Spinal cord (tissue), 10 donors: ENCODE results near the gene ZCCHC14. TPM values are rescaled to one million over a fixed set of nuclear protein-coding genes. Genes with fewer than 3 reads are reported as not detected.

Source experiments
- DNase-seq, 6 donors: peaks; one replicate each; pipeline versions ENCODE4 v3.0.0 to v3.0.0-alpha.2; 2013 to 2015; ENCODE audit warnings: low spot score in 6 of 6, low read depth in 4 of 6
- H3K27ac ChIP-seq: one replicate; pipeline ENCODE4 v1.5.1; 2013; ENCODE audit warnings: low read depth, low read length, control low read depth
- H3K27me3 ChIP-seq: one replicate; pipeline ENCODE4 v1.6.1; 2013; ENCODE audit warnings: low read length; ENCODE audit not compliant: control insufficient read depth, insufficient read depth
- H3K36me3 ChIP-seq: one replicate; pipeline ENCODE4 v1.6.1; 2013; ENCODE audit warnings: low read length; ENCODE audit not compliant: control insufficient read depth, insufficient read depth
- H3K4me1 ChIP-seq: one replicate; pipeline ENCODE4 v1.6.1; 2013; ENCODE audit warnings: low read length; ENCODE audit not compliant: control insufficient read depth, insufficient read depth
- H3K4me3 ChIP-seq: one replicate; pipeline ENCODE4 v1.5.1; 2013; ENCODE audit warnings: low read depth, low read length, control low read depth
- H3K9me3 ChIP-seq: one replicate; pipeline ENCODE4 v1.6.1; 2013; ENCODE audit warnings: low read length; ENCODE audit not compliant: control insufficient read depth, insufficient read depth
- WGBS: methylation state at CpG from one replicate; pipeline ENCODE4 v1.1.5; 2013; ENCODE audit warnings: missing lambda C conversion rate; ENCODE audit not compliant: insufficient coverage; 5-methylcytosine and 5-hydroxymethylcytosine counted together
- polyA plus RNA-seq, 2 donors: library from polyadenylated mRNA; unstranded; fragments of 120-200 nt; gene quantifications; one replicate each; pipeline ENCODE4 v1.2.1, GENCODE V29; 2013; ENCODE audit not compliant: insufficient read length in 2 of 2
- total RNA-seq, 2 donors: library from RNA; depleted of rRNA in 1 of 2; stranded (reverse); fragments of 120-200 nt in 1 of 2; fragments of >200 nt in 1 of 2; gene quantifications; one replicate each; pipeline versions ENCODE4 v1.2.3 to v1.2.4, GENCODE V29; 2013 to 2014
- donor health status: healthy.

The ZCCHC14 gene
- total and polyA plus RNA-seq, 4 donors, result 16.8 to 43.5 (median 27.2) TPM

DNA sequence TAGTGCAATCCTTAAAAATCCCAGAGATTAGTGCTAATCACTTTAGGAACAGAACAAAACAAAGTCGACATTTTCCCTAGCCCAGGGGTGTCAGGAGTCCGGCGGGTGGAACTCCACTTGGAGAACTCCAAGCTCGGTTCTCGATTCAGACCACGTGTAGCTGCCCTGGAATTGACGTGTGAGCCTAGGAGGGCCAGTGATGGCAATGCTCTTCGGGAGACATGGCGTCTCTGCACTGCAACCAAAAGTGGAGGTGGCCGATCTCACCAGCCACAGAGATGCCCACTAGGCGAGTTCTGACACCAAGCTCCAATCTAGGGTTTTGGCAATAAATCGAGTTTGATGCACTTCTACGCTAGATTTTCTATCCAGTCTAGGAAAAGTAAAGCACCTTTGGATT, 83.0 kb downstream of the ZCCHC14 start:
- Histone ChIP-seq H3K27me3 (no peaks in the 10 kb centered on the region), H3K4me1 (no peaks in the 10 kb centered on the region), H3K27ac (no peak overlapping the region), H3K4me3 (no peak overlapping the region), H3K36me3 (peaks cover 79% of the 10 kb centered on the region), H3K9me3 (no peaks in the 10 kb centered on the region)
- 92% methylated on average over 11 of the region's 13 CpGs for WGBS
- no peak for DNase-seq

GRCh38 chr16:87409153-87409552, 83.7 kb downstream of the ZCCHC14 start:
- WGBS, result no CpG with 5 or more reads among the region's 13 CpGs
- peaks cover 75% of the 10 kb centered on the region for H3K36me3 ChIP-seq
- H3K27me3 ChIP-seq, result no peaks in the 10 kb centered on the region
- H3K4me3 ChIP-seq, result no peak overlapping the region
- H3K9me3 ChIP-seq, result no peaks in the 10 kb centered on the region
- H3K27ac ChIP-seq, result no peak overlapping the region
- H3K4me1 ChIP-seq, result no peaks in the 10 kb centered on the region
- DNase-seq, result no peak

GRCh38 chr16:87407511-87408112, 85.2 kb downstream of the ZCCHC14 start:
- Histone ChIP-seq H3K27ac (no peak overlapping the region), H3K36me3 (peaks cover 63% of the 10 kb centered on the region), H3K4me1 (no peaks in the 10 kb centered on the region), H3K27me3 (no peaks in the 10 kb centered on the region), H3K4me3 (no peak overlapping the region), H3K9me3 (no peaks in the 10 kb centered on the region)
- peak in 1 of 6 donors; percentile 28 for DNase-seq
- 85% methylated on average over 24 of the region's 26 CpGs for WGBS

- WGBS, result 94% methylated on average over 7 of the region's 14 CpGs
- no peak for DNase-seq
- no peaks in the 10 kb centered on the region for H3K27me3 ChIP-seq
- H3K4me1 ChIP-seq, result no peaks in the 10 kb centered on the region
- H3K27ac ChIP-seq, result no peak overlapping the region
- no peak overlapping the region for H3K4me3 ChIP-seq
- no peaks in the 10 kb centered on the region for H3K9me3 ChIP-seq
- peaks cover 54% of the 10 kb centered on the region for H3K36me3 ChIP-seq
Observed at GRCh38 chr16:87406495-87407088, 86.2 kb downstream of the ZCCHC14 start.

DNA sequence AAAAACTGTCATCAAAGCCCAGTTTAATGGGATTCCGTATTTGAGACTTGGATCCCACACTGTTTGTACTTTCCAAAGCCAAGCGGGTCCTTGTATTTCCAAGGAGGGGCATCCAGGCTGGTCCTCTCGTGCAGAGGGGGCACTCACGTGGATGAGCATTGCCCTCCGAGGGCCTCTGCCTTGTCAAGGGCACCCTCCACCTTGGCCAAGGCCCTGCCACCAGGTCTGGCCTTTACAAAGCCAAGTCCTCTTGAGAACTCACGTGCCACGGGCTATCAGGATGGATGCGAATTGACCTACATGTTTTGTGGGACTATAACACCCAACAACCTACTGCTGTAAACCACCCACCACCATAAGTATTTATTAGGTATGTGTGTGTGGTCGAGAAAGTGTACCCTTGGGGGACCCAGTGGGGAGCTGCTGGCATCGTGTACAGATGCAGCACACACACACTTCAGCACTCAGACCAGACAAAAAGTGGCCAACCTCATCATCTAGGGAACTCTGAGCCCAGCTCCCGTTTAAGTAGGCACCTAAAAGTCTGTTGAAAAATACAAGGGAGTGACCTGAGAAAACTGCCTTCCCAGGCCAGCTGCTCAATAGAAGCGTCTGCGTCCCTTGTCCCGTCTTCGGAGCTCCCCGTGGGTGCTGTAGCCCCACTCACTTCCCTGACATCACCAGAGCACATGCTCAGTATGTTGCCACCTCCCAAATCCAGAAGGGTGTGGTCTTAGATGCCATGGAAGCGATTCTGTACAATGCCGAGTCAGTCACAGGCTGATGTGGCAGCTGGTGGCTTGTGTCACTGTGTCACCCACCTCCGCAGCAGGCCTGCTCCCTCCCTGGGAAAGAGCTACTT, 87.8 kb downstream of the ZCCHC14 start:
- Histone ChIP-seq H3K4me1 (no peaks in the 10 kb centered on the region), H3K27ac (no peak overlapping the region), H3K36me3 (peaks cover 51% of the 10 kb centered on the region), H3K27me3 (no peaks in the 10 kb centered on the region), H3K4me3 (no peak overlapping the region), H3K9me3 (no peaks in the 10 kb centered on the region)
- 95% methylated on average over 14 of the region's 19 CpGs for WGBS
- no peak for DNase-seq

- H3K27me3 ChIP-seq, result no peaks in the 10 kb centered on the region
- no peaks in the 10 kb centered on the region for H3K9me3 ChIP-seq
- peaks cover 16% of the 10 kb centered on the region for H3K4me1 ChIP-seq
- H3K27ac ChIP-seq, result no peak overlapping the region
- H3K4me3 ChIP-seq, result no peak overlapping the region
- WGBS, result 60% methylated on average over 2 of the region's 7 CpGs
- peaks cover 11% of the 10 kb centered on the region for H3K36me3 ChIP-seq
- no peak for DNase-seq
Observed at GRCh38 chr16:87395181-87395842, 97.5 kb downstream of the ZCCHC14 start.

- WGBS, result no CpG with 5 or more reads among the region's 6 CpGs
- H3K4me1 ChIP-seq, result peaks cover 16% of the 10 kb centered on the region
Observed at GRCh38 chr16:87393680-87394055, 99.2 kb downstream of the ZCCHC14 start.

GRCh38 chr16:87392821-87393679, 99.8 kb downstream of the ZCCHC14 start:
- peak overlapping the region; percentile 72 for H3K4me3 ChIP-seq
- DNase-seq, result peak in 3 of 6 donors; percentile 40 to 84 (median 79)
- no peaks in the 10 kb centered on the region for H3K27me3 ChIP-seq
- no peaks in the 10 kb centered on the region for H3K9me3 ChIP-seq
- WGBS, result under 1% methylated on average over 52 of the region's 53 CpGs
- H3K4me1 ChIP-seq, result peaks cover 16% of the 10 kb centered on the region
- peak overlapping the region; percentile 11 for H3K27ac ChIP-seq
- peaks cover 3% of the 10 kb centered on the region for H3K36me3 ChIP-seq

More at GRCh38 chr16:87393680-87394055, 99.2 kb downstream of the ZCCHC14 start:
- DNase-seq, result no peak
- H3K27ac ChIP-seq, result no peak overlapping the region
- no peaks in the 10 kb centered on the region for H3K27me3 ChIP-seq
- H3K4me3 ChIP-seq, result peak overlapping the region; percentile 72
- peaks cover 3% of the 10 kb centered on the region for H3K36me3 ChIP-seq
- no peaks in the 10 kb centered on the region for H3K9me3 ChIP-seq
